Raji (cell line): ENCODE data around the gene STX7.

Experiments used
- POLR2A ChIP-seq: IDR thresholded peaks from 2 replicates; pipeline ENCODE4 v1.6.1; 2011; ENCODE audit warnings: low read depth, low read length, control low read depth; ENCODE audit not compliant: insufficient read depth

Gene STX7

DNA sequence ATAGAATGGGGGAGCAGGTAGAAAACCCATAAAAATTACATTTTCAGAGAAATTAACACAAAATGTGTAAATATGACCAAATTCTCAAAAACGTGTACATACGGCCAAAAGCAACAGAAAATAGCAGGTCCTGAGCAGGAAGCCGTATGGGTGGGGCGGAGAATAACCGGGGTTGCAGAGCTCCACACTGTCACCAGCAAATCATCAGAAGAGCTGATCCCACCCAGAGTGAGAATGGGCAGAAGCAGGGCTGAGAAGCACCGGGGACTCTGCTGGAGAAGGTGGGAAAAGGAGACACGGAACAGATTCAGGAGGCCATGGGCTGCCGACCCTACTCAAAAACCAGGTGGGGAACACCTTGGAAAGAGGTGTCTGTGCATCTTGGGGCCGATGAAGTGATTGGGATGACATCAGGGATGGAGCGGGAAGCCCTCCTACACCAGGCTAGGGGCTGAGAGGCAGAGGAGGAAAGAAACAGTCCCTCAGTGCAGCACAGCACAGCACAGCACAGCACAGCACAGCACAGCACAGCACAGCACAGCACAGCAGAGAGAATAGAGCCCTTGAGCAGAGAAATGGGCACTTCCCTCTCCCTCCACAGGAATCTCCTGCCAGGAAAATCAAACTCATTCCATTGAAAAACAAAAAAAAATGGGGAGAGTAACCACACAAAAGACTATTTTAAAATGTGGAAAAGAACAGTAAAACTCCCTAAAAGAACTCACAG is 22.3 kb downstream of the STX7 start:
- TF ChIP-seq POLR2A = peak; percentile 52

DNA sequence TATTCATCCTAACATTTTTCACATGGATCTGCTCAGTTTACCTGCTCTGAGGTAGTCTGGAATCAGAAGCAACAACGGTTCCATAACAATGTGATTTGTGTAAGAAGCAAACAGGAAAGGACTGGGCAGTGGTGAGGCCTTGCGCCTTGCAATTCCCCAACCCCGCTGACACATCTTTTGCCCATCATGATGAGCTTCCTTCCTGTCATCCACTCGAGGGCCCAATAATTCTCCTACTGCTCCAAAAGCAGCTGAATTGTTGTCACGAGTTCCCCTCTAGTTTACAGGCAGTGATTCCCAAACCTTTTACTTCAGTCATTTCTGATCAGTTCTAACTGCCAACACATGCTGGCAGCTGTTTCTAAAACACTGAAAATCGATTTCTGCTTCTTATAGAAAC is 22.9 kb downstream of the STX7 start:
- no peak for TF ChIP-seq POLR2A

DNA sequence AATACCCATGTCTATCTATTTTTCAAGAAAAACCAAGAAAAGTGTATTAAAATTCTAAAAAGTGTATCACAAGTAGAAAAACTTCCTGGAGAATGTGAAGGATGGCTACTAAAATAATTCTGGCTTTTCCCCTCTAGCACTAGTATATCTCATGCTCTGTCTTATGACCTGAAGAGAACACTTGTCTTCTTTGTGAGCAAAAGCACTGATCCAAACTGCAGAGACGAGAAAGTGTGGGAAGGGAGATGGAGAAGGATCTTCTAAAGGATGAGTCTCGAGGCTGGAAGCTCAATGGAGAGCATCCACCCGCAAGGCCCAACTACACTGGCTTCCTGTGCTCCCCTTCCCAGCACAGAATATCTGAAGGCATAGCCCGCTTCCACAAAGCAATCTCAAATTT is 23.5 kb downstream of the STX7 start:
- no peak for TF ChIP-seq POLR2A

DNA sequence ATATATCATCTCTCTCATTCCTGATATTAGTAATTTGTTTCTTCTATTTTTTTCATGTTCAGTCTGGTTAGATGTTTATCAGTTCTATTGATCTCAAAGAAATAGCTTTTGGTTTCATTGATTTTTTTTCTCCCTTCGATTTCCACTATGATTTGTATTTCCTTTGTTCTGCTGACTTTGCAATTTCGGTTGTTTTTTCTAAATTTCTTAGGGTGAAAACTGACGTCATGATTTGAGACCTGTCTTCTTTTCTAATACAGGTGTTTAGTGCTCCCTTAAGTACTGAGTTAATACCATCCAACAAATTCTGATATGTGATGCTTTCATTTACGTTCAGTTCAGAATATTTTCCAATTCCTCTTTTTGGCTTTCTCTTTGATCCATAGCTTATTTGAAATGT is 25.2 kb downstream of the STX7 start:
- TF ChIP-seq POLR2A = no peak

DNA sequence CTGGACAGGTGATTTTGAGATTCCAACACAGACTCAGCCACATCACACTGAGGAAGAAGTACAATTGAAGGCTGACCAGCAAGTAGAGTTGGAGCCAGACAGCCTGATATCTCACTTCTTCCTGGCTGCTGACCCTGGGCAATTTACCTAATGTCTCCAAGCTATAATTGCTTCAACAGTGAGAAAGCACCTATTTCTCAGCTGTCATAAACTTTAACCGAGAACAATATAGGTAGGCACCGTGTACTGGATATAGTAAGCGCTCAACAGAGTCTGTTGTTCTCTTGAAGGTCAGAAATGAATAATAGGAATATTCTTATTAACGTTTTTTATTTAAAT is 28.3 kb downstream of the STX7 start:
- TF ChIP-seq POLR2A = no peak

DNA sequence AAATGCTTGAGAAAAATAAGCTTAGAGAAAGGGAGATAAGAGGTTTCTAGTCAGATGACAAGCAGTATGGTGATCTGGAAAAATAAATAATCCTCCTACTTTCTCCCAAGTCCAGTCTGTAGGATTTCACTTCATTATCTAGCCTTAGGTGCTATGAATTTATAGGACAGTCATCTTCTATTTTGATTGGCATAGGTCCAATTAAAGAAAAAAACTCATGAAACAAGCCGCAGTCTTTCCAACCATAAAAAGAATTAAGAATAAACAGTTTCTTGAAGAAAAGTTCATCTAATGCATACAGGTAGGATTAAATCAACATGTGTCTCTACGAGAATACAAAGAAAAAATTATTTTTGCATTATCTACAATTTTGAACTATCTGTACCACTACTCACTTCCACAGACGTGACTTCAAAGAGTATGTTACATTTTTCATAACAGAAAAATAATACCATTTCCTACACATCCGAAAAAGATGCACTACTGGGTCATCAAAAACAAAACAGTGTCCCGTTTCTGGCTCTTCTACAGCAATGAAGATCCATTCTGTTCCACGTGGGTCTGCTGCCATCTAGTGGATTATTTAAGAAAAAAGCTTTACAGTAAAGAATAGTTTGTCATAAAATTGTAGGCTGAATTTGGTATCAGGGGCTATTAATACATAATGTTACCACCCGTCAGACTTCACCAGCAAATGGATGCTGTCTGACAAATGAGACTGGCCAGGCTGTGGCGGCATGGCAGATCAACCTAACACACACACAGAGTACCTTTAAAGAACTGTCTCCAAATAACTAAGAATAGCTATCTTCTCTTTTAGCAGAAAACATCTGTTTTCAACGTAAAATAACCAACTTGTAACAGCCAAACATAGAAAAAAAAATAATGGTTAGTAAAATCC is 28.9 kb downstream of the STX7 start:
- TF ChIP-seq POLR2A = no peak

DNA sequence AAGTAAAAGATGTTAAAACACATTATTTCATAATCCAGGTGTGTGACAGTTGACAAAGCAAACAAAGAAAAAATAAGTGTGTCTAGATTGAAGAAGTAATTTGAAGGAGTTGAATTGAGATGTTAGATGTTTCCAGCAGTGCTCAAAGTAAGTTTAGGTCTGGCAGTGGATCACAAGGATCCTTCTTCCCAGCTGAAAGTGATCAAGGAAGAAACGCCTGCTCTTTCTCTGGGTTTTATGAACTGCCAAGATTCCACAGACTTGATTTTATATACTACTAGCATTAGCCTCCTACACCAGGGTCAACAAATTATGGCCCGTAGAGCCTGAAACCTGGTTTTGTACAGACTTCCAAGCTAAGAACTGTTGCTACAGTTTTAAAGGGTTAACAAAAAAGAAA is 30.3 kb downstream of the STX7 start:
- TF ChIP-seq POLR2A = no peak

DNA sequence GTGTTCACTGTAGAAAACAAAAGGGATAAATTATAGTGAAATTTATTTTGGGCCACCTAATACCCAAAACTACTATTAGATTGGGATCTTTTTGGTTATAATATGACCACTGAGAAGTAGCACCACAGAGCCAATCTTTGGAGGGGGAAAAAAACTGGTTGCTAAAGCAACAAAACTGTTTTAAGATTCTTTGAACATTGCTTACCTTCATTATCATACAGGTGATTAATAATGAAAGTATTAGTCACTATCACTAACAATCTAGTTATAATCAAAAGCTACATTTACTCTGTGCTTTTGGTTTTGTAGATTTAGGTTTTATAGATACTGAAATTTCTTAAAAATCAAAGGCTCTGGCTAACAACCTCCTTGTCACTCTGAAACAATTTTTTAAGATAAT is 31.7 kb downstream of the STX7 start:
- TF ChIP-seq POLR2A = no peak

DNA sequence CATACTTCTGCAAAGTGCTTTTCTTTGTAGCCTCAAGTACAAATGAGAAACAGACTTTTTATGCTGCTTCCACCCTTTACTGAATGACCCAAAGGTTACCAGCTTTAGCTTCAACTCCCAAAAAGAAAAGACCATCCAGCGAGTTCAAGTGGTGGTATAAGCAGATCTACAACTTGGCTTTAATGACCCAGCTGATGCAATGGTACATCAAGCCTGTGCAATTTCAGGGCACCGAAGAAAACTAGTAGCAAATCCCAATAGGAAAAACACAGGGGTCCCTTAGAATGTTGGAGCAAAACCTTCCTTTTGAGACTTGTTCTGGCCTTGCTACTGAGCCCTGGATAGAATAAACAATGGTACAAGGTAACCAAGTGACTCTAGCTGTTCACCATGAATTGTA is 33.8 kb downstream of the STX7 start:
- TF ChIP-seq POLR2A = no peak

DNA sequence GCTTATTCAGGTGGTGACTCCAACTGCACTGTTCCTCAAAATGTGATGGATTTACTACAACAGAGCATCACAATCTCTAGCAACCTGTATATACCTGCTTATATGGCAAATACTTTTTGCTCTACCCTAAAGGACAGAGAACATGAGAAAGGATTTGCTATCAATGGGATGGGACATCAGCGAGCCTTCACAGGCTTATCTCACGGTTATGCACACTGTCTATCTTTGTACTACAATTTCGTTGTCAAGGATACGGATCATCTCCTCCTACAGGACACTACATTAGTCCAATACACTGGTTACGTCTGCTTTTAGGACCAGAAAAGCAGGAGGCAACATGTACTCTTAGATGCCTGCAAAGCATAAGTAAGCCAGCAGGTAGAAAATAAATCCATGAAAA is 34.2 kb downstream of the STX7 start:
- TF ChIP-seq POLR2A = no peak

DNA sequence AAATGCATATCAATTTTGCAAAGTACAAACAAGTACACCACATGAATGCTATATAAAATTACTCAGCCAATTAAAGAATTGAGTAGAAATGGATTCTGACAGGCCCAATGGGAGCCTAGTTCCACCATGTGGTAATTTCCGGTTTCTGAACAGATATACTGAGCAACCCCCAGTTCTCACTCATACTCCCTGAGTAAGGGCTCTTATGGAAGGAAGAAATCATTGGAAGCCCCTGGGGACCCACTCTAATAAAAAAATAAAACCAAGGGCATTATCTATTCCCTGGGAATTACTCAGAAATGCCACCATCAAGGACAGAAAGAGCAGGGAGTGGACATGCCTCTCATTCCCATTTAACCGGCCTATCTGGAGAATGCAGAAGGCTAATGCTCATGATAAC is 34.6 kb downstream of the STX7 start:
- TF ChIP-seq POLR2A = no peak

DNA sequence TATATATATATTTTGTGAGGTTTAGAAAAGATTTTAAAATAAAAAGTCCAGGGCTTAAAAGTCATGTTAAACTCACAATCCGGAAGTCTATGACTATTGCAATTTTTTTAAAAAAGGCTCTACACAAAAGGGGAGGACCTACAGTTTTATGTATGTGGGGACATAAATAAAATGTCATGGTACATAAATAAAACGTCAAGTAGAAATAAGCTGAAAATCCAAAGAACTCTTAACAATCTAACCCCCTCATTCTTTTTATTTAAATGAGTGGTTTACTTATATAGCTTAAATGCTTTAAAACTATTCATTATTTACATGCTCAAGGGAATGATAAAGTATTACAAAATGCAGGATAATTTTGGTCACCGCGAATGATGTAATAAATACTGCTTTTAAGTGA is 36.2 kb downstream of the STX7 start:
- no peak for TF ChIP-seq POLR2A

DNA sequence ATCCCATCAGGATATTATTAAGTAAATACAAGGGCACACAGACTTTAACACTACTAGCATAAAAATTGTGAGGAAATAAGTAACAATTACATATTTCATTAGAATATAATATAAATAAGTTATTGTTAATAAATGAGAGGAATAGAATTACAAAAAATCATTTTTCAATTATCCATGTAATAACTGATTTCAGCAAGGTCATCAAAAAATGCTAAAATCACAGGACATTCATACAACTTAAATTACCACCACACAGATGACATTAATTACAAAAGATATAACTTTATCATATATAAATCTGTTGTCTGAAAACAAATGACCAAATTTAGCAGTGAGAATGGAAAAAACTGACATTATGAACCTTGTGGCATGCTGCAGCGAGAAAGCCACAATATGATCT is 37.0 kb downstream of the STX7 start:
- no peak for TF ChIP-seq POLR2A

DNA sequence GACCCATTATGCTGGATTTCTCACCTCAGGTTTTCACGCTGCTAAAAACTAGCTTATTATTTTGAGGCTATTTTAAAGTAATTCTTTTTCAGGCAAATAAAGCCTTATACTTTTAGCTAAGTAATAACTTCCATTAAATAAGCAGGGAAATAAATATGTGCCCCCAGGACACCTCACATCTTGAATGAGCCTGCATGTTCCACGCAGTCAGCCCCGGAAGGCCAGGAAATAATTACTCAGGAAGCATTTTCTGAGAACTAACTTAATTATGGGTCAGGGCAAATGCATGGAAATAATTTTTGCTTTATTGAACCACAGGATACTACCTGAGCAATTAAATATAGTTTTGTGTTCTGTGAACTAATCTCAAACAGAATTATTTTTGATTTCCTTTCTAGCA is 41.1 kb downstream of the STX7 start:
- TF ChIP-seq POLR2A = no peak

DNA sequence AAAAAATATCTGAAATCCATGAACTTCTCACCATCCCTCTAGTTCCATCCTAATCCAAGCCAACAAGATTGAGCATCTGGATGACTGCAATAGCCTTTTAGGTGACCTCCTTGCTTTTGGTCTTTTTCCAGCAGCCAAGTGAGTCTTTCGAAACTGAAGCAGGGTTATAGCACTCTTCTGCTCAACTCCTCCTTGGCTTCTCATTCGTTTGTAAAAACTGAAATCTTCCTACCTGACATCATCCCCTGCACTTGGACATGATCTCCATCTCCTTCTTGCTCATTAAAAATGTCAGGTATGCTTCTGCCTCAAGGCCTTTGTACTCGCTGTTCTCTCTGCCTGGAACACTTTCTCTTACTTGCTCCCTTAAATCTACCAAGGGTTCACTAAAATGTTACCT is 46.0 kb downstream of the STX7 start:
- no peak for TF ChIP-seq POLR2A

DNA sequence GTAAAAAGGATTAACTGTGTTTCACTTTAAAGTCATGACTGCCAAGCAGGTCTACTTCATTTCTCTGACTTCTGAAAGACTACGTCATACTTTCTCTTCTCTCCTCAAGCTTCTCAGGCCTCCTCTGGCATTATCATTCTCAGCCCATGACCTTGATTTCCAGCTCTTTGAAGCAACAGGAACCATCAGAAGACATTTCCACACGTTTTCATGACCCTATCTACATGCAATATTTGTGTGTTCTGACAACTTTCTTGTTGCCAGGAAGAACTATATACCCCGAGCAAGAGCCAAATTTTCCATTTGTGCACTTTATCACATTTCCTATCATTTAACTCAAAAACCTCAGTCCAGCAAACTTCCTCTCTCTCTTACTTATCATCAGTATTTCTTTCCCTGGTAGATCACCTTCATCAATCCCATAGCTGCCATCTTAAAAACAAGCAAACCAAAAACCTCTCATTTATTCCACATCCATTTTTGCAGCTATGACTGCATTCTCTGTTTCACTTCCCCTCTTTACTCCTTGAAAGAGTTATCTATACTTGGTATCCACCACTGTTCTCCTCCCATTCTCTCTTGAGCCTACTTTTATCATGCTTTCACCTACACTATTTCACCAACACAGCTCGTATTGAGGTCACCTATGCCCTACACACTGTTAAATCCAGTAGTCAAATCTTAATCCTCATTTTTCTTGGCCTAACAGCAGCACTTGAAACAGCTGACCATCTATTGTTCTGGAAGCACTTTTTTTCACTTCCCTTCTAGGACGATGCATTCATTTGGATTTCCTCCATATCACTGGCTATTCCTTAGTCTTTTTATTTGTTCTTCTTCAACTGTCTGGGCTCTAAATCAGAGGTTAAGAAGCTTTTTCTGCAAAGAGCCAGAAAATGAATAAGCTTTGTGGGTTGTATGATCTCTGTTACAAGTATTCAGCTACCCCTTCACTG is 47.1 kb downstream of the STX7 start:
- TF ChIP-seq POLR2A = no peak
